UCSD-AML1 (cell line): ENCODE results near the gene DCAF15.
"Not testable (repeated sequence)": the region's sequence is repeated elsewhere in the genome, so short reads cannot be mapped to it uniquely, and the experiment has no call there.

Experiments used
- DNase-seq: peaks from one replicate; lab custom pipeline; 2025; ENCODE audit not compliant: unreplicated experiment; lab: John Stamatoyannopoulos, UW

DCAF15 gene

GRCh38 chr19:13952154-13952930 lies at the start of gene DCAF15:
DCAF15 (plus strand) TSS chr19:13952509; CDS start chr19:13952513, 4 bp downstream.
- peak; percentile 99 for DNase-seq

DNA sequence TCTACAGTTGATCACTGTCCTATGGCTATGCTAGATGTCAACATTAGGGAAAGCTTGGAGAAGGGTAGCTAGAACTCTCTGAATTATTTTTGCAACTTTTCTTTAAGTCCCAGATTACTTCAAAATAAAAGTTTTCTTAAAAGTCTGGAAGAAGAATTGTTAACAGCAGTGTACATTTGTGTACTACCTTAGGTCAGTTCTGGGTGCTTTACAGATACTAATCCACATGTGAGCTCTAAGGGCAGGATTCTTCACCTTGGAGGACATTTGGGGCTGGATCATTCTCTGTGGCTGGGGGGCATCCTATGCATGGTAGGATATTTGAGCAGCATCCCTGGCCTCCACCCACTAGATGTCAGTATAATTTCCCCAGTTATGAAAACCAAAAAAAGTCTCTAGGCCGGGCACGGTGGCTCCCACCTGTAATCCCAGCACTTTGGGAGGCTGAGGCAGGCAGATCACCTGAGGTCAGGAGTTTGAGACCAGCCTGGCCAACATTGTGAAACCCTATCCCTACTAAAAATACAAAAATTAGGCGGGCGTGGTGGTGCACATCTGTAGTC lies 49.2 kb upstream of the DCAF15 start:
- DNase-seq = no peak

DNA sequence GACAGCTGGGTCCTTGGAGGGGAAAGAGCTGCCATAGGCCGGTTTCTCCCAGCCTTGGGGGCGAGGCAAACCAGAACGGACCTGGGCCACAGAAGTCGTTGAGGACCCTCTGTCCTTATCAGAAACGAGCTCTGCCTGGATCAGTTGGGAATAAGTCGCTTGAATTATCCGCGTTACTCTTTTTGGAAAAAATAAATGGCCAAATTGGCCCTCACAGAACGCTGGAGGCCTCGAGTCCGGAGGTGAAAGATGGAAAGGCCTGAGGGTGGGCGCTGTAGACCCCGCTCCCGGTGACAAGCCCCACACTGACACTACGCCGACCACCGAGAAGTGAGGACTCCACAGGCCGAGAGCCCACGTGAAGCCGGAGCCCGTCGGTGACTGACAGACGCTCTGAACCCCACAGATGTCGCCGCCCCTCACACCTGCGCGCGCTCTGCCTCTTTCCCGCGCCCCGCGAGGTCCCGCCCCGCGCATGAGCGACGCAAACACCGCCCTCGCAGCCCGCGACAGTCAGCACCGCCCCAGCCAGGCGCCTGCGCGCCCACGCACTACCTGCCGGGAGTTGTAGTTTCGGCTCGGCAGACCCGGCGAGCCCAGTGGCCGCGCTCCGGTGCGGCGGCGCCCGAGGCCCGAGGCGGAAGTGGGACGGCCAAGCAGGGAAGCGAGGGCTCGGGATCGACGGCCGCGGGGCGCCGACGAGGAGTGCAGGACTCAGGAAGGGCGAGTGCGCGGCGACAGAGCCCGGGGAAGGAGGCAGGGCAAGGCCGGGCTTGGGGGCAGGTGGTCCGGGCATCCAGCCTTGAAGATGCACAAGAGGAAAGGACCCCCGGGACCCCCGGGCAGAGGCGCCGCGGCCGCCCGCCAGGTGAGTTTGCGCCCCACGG lies 46.4 kb upstream of the DCAF15 start, which contains the start of the genes BRME1 and CC2D1A:
BRME1 (minus strand) TSS at position 484 of the 887 bp plus-strand sequence. CDS start 1,225 bp downstream, outside the sequence.
CC2D1A (plus strand) TSS at position 568 of the 887 bp plus-strand sequence; CDS start at position 809, 241 bp downstream.
- peak; percentile 89 for DNase-seq

GRCh38 chr19:13906521-13906904 lies 45.8 kb upstream of the DCAF15 start:
- DNase-seq = no peak

- no peak for DNase-seq
Observed at GRCh38 chr19:13906910-13907309, 45.4 kb upstream of the DCAF15 start.

GRCh38 chr19:13908674-13909073 lies 43.6 kb upstream of the DCAF15 start:
- no peak for DNase-seq

DNA sequence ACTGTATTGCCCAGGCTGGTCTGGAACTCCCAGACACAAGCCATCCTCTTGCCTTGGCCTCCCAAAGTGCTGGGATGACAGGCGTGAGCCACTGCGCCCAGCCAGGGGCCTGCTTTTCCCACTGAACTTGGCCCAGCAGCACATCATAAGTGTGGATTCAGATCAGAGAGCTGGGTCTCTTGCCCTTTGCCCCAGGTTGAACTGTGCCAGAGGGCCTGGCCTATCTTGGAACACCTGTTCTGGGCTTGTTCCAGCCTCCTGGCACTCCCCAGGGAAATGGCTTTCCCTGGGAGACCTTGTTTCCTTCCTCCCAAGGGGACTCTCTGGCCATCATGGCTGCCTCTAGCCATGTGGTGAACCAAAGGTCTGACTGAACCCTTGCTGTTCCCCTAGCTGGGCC lies 42.9 kb upstream of the DCAF15 start:
- no peak for DNase-seq

- no peak for DNase-seq
Observed at GRCh38 chr19:13913352-13913751, 39.0 kb upstream of the DCAF15 start.

DNA sequence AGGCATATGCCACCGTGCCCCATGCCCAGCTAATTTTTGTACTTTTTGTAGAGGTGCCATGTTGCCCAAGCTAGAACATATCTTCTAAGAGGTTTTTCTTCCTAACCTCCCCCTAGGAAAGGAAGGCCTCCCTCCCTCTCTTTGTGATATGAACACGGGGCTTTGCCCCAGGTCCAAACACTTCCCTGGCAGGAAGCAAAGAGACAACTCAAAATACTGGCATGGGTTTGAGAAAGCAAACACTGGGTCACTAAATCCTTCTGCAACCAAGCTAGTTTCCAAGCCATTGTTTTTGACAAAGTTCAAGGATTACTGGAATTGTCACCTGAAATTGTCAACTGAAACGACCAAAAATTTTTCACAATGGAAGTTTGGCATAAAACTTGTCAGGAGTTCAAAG lies 37.5 kb upstream of the DCAF15 start:
- DNase-seq = no peak

GRCh38 chr19:13917888-13918406 lies 34.4 kb upstream of the DCAF15 start:
- no peak for DNase-seq

GRCh38 chr19:13918726-13919411 lies 33.4 kb upstream of the DCAF15 start:
- DNase-seq = no peak

GRCh38 chr19:13920524-13920923 lies 31.8 kb upstream of the DCAF15 start:
- no peak for DNase-seq

DNA sequence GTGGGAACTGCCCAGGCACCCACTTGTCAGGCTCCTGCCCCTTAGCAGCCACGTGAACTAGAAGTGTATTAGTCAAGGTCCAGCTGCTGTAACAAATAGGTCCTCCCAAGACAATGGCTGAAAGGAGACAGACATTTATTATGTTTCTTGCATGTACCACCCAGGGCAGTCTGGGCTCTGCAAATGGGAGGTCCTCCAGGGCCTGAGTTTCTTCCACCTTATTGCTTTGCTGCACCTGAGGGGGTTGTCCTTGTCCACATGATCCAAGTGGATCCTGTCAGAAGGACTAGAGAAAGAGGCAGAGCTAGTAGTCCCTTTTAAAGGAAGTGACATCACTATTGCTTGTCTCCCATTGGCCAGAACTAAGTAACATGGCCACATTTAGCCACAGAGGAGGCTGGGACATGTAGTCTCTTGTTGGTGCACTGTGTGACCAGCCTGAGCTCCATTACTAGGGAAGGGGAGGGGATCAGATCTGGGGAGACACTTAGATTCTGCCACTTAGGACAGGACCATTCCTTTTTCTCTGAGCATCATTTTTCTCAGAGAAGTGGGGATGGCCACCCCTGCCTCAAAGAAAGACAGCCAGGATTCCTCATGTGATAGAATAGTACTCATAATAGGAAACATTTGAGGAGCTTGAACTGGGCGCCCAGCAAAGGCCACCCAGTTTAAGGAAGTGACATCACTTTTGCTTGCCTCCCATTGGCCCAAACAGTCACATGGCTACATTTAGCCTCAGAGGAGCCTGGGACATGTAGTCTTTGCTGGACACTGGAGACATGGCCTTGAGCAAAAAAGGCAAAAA lies 31.2 kb upstream of the DCAF15 start:
- peak; percentile 52 for DNase-seq

GRCh38 chr19:13922118-13922517 lies 30.2 kb upstream of the DCAF15 start:
- not testable (repeated sequence) for DNase-seq

GRCh38 chr19:13923194-13923987 lies 28.9 kb upstream of the DCAF15 start:
- DNase-seq = no peak

- DNase-seq = no peak
Observed at GRCh38 chr19:13926010-13926409, 26.3 kb upstream of the DCAF15 start.

DNA sequence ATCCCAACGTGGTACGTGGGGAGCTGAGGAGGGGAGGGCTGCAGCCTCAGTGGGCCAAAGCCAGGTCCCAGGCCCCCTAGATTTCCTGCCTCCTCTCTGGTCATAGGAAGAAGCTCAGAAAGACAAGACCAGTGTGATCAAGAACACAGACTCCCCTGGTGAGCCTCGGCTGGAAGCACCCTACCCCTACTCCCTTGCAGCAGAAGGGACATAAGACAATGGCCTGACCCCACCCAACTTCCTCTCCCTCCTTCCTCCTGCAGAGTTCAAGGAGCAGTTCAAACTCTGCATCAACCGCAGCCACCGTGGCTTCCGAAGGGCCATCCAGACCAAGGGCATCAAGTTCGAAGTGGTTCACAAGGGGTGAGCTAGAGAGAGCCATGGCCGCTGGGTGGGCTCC lies 25.6 kb upstream of the DCAF15 start:
- peak; percentile 42 for DNase-seq

DNA sequence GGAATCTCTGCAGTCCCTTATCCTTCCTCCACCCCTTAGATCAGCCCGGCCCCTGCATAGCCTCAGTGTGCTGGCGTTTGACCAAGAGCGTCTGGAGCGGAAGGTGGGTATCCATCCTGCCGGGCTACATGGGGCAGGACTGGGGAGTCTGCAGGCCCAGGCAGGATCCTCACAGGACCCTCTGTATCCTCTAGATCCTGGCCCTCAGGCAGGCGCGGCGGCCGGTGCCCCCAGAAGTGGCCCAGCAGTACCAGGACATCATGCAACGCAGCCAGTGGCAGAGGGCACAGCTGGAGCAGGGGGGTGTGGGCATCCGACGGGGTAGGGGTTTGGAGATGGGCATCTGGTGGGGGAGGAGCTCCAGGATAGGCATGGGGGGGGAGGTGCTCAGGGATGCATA lies 23.0 kb upstream of the DCAF15 start:
- DNase-seq = no peak

GRCh38 chr19:13929956-13930355 lies 22.4 kb upstream of the DCAF15 start:
- no peak for DNase-seq
